Measurements from ENCODE around the gene TNFRSF13B. TPM values are rescaled to one million over a fixed set of nuclear protein-coding genes. Genes with fewer than 3 reads are reported as not detected.
"Not testable (repeated sequence)": the region's sequence is repeated elsewhere in the genome, so short reads cannot be mapped to it uniquely, and the experiment has no call there.

Gene TNFRSF13B
- total RNA-seq, 1 experiment from 2014 or later = not detected

- ChIA-PET POLR2A (no interaction called here), RAD21 (ENCODE audit: low non-redundant PET in 1 of 2, low total read pairs in 2 of 2, uncharacterized antibody in 2 of 2, unreplicated experiment in 2 of 2) (no interaction called here), CTCF (no interaction called here)
- no TSS peak for BruUV-seq (replicated peaks)
- DNase-seq (ENCODE audit: low read depth, low spot score) = no peak
- Histone ChIP-seq H3K9me2 (ENCODE audit: insufficient read depth) (no peaks in the 10 kb centered on the region), H3K79me2 (ENCODE audit: insufficient read depth, low read length) (no peaks in the 10 kb centered on the region), H3K4me3 (replicated peaks in 1 of 2; ENCODE audit: low read depth in 1 of 2, low read length in 2 of 2) (no peak overlapping the region), H3K9me3 (ENCODE audit: control insufficient read depth in 1 of 2, insufficient read depth in 1 of 2, low read depth in 1 of 2, low read length in 2 of 2) (no peaks in the 10 kb centered on the region), H3K36me3 (ENCODE audit: control insufficient read depth in 1 of 2, insufficient read depth in 2 of 2, low read length in 2 of 2) (no peaks in the 10 kb centered on the region), H3K9ac (ENCODE audit: low read length) (no peak overlapping the region), H3K4me1 (ENCODE audit: control insufficient read depth in 1 of 2, insufficient read depth in 2 of 2, low read length in 2 of 2) (peaks cover 0 to 9% of the 10 kb centered on the region in 2 experiments; a peak in 3 of 4 replicates), H4K20me1 (ENCODE audit: insufficient read depth) (no peaks in the 10 kb centered on the region), H2AFZ (ENCODE audit: low read depth, low read length, poor library complexity, severe bottlenecking) (no peak overlapping the region), H3K4me2 (ENCODE audit: low read length) (no peak overlapping the region), H3K27ac (ENCODE audit: low read depth, low read length) (no peak overlapping the region), H3K27me3 (ENCODE audit: insufficient read depth, low read length) (no peaks in the 10 kb centered on the region)
- ATAC-seq = peak; percentile 59
- intact Hi-C loops (cut with micrococcal nuclease) = no loop called here
- TF ChIP-seq ZNF274 (IDR thresholded peaks at IDR 0.05; ENCODE audit: low read depth, low read length) (no peak), SP1 (IDR thresholded peaks at IDR 0.05; ENCODE audit: low read depth) (no peak), FOSL1 (IDR thresholded peaks at IDR 0.05; ENCODE audit: low read depth) (no peak), RAD21 (IDR thresholded peaks at IDR 0.05; ENCODE audit: low read depth) (peak; percentile 62), TCF7L2 (IDR thresholded peaks at IDR 0.05; ENCODE audit: borderline replicate concordance, extremely low read depth, insufficient read depth, insufficient read length) (no peak), ZBTB33 (IDR thresholded peaks at IDR 0.05; ENCODE audit: extremely low read depth, insufficient replicate concordance, low read length) (no peak), CTCF (IDR thresholded peaks at IDR 0.05 in 2 of 3, conservative IDR thresholded peaks at IDR 0.05 in 1 of 3; ENCODE audit: borderline replicate concordance in 1 of 3, insufficient read depth in 1 of 3, low read depth in 2 of 3, low read length in 2 of 3) (peak; percentile 47 to 91 (median 48)), CBX3 (IDR thresholded peaks at IDR 0.05; ENCODE audit: low read depth) (no peak)
These were observed 25.9 kb upstream of the TNFRSF13B start for GRCh38 chr17:16997514-16998429.

- intact Hi-C loops (cut with micrococcal nuclease); H3K36me3 ChIP-seq (ENCODE audit: control insufficient read depth in 1 of 2, insufficient read depth in 2 of 2, low read length in 2 of 2); H2AFZ ChIP-seq (ENCODE audit: low read depth, low read length, poor library complexity, severe bottlenecking); H3K4me1 ChIP-seq (ENCODE audit: control insufficient read depth in 1 of 2, insufficient read depth in 2 of 2, low read length in 2 of 2); H3K9me2 ChIP-seq (ENCODE audit: insufficient read depth); BruUV-seq (replicated peaks); POLR2A ChIA-PET; H4K20me1 ChIP-seq (ENCODE audit: insufficient read depth); H3K9me3 ChIP-seq (ENCODE audit: control insufficient read depth in 1 of 2, insufficient read depth in 1 of 2, low read depth in 1 of 2, low read length in 2 of 2); CTCF ChIA-PET; DNase-seq (ENCODE audit: low read depth, low spot score); H3K4me2 ChIP-seq (ENCODE audit: low read length); RAD21 ChIA-PET (ENCODE audit: low non-redundant PET in 1 of 2, low total read pairs in 2 of 2, uncharacterized antibody in 2 of 2, unreplicated experiment in 2 of 2); H3K4me3 ChIP-seq (replicated peaks in 1 of 2; ENCODE audit: low read depth in 1 of 2, low read length in 2 of 2); ATAC-seq; H3K27ac ChIP-seq (ENCODE audit: low read depth, low read length); H3K9ac ChIP-seq (ENCODE audit: low read length); H3K27me3 ChIP-seq (ENCODE audit: insufficient read depth, low read length); H3K79me2 ChIP-seq (ENCODE audit: insufficient read depth, low read length): not testable (repeated sequence)
These were observed 24.8 kb upstream of the TNFRSF13B start for GRCh38 chr17:16996726-16997125.
